Natural killer cell (primary cell): ENCODE data around the gene LIMK2. TPM values are rescaled to one million over a fixed set of nuclear protein-coding genes. Genes with fewer than 3 reads are reported as not detected.

ENCODE experiments used
- ATAC-seq, 3 donors: fragments of 150-1000 bp in 2 of 3; fragments of 200-7000 bp in 1 of 3; cut with Tn5 transposase; 1 replicate in 1 of 3; 2 replicates in 2 of 3; pipeline ENCODE4 v1.10.0; 2021; ENCODE audit warnings: mild to moderate bottlenecking in 2 of 3, moderate library complexity in 2 of 3
- DNase-seq, 2 donors: peaks; one replicate each; pipeline versions ENCODE4 v3.0.0 to v3.0.0-alpha.2; 2013 to 2021; ENCODE audit warnings: mixed read lengths in 1 of 2
- H3K27ac ChIP-seq: one replicate; pipeline ENCODE4 v1.5.1; 2013; ENCODE audit warnings: mild to moderate bottlenecking, low read length
- H3K27me3 ChIP-seq: one replicate; pipeline ENCODE4 v1.6.1; 2013; ENCODE audit warnings: low read length; ENCODE audit not compliant: control insufficient read depth, insufficient read depth
- H3K36me3 ChIP-seq: one replicate; pipeline ENCODE4 v1.6.1; 2013; ENCODE audit warnings: low read length; ENCODE audit not compliant: control insufficient read depth, insufficient read depth
- H3K4me1 ChIP-seq: one replicate; pipeline ENCODE4 v1.6.1; 2013; ENCODE audit warnings: low read length; ENCODE audit not compliant: control insufficient read depth, insufficient read depth
- H3K4me3 ChIP-seq: one replicate; pipeline ENCODE4 v1.5.1; 2013; ENCODE audit warnings: low read length
- H3K9me3 ChIP-seq: one replicate; pipeline ENCODE4 v1.6.1; 2013; ENCODE audit warnings: low read length; ENCODE audit not compliant: control insufficient read depth, insufficient read depth
- H3K27ac Mint-ChIP-seq, 2 donors: one replicate each; pipeline ENCODE4 v1.8.0; 2022; ENCODE audit warnings: mild to moderate bottlenecking in 2 of 2, mixed read lengths in 2 of 2, moderate library complexity in 1 of 2
- H3K27me3 Mint-ChIP-seq, 2 donors: one replicate each; pipeline ENCODE4 v1.8.0; 2022; ENCODE audit warnings: low read depth in 2 of 2, mixed read lengths in 2 of 2
- H3K36me3 Mint-ChIP-seq: one replicate; pipeline ENCODE4 v1.8.0; 2022; ENCODE audit warnings: mixed read lengths
- H3K4me1 Mint-ChIP-seq, 2 donors: one replicate each; pipeline ENCODE4 v1.8.0; 2022; ENCODE audit warnings: mixed read lengths in 2 of 2
- H3K4me3 Mint-ChIP-seq: one replicate; pipeline ENCODE4 v1.8.0; 2022; ENCODE audit warnings: mild to moderate bottlenecking, moderate library complexity, mixed read lengths
- H3K9me3 Mint-ChIP-seq, 2 donors: one replicate each; pipeline ENCODE4 v1.8.0; 2022; ENCODE audit warnings: mixed read lengths in 2 of 2
- WGBS: methylation state at CpG from one replicate; pipeline ENCODE4 v1.1.7; 2013; ENCODE audit warnings: missing lambda C conversion rate; ENCODE audit not compliant: insufficient coverage; 5-methylcytosine and 5-hydroxymethylcytosine counted together
- intact Hi-C: fragments of 100-400 bp; cut with micrococcal nuclease; formaldehyde crosslinking; loops from one replicate; pipeline ENCODE4 v1.14.2; 2022
- total RNA-seq, 4 donors: library from RNA; stranded (reverse); fragments of 120-200 nt in 1 of 4; gene quantifications; one replicate each; pipeline versions ENCODE4 v1.2.3 to v1.2.4, GENCODE V29; 2013 to 2022
- TF ChIP-seq, protein P1 (sequence below): fragments of 200-600 bp; IDR thresholded peaks from one replicate; pipeline ENCODE4 v1.8.0; 2022; ENCODE audit warnings: antibody characterized with exemption

Gene LIMK2
- total RNA-seq, 3 donors from 2014 or later (not counting 1 experiment from before 2014, with no cell fraction given): 17.2 to 28.6 (median 19.1) TPM

- no peak overlapping the region for H3K4me3 Mint-ChIP-seq
- Histone ChIP-seq H3K4me1 (no peaks in the 10 kb centered on the region), H3K27ac (no peak overlapping the region), H3K9me3 (no peaks in the 10 kb centered on the region), H3K4me3 (no peak overlapping the region), H3K27me3 (no peaks in the 10 kb centered on the region), H3K36me3 (peaks cover 49% of the 10 kb centered on the region)
- DNase-seq: peak in 1 of 2 donors; percentile 36
- peak overlapping the region in 1 of 2 donors; percentile 5 for H3K27ac Mint-ChIP-seq
- H3K36me3 Mint-ChIP-seq: no peaks in the 10 kb centered on the region
- H3K27me3 Mint-ChIP-seq: no peaks in the 10 kb centered on the region
- H3K4me1 Mint-ChIP-seq: no peaks in the 10 kb centered on the region
- ATAC-seq: no peak
- intact Hi-C loops: no loop called here
- TF ChIP-seq, protein P1, sequence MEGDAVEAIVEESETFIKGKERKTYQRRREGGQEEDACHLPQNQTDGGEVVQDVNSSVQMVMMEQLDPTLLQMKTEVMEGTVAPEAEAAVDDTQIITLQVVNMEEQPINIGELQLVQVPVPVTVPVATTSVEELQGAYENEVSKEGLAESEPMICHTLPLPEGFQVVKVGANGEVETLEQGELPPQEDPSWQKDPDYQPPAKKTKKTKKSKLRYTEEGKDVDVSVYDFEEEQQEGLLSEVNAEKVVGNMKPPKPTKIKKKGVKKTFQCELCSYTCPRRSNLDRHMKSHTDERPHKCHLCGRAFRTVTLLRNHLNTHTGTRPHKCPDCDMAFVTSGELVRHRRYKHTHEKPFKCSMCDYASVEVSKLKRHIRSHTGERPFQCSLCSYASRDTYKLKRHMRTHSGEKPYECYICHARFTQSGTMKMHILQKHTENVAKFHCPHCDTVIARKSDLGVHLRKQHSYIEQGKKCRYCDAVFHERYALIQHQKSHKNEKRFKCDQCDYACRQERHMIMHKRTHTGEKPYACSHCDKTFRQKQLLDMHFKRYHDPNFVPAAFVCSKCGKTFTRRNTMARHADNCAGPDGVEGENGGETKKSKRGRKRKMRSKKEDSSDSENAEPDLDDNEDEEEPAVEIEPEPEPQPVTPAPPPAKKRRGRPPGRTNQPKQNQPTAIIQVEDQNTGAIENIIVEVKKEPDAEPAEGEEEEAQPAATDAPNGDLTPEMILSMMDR: no peak
- WGBS: 88% methylated on average over 8 of the region's 8 CpGs
- H3K9me3 Mint-ChIP-seq: no peaks in the 10 kb centered on the region
Measured at GRCh38 chr22:31323578-31324550, 111.8 kb downstream of the LIMK2 start.

DNA sequence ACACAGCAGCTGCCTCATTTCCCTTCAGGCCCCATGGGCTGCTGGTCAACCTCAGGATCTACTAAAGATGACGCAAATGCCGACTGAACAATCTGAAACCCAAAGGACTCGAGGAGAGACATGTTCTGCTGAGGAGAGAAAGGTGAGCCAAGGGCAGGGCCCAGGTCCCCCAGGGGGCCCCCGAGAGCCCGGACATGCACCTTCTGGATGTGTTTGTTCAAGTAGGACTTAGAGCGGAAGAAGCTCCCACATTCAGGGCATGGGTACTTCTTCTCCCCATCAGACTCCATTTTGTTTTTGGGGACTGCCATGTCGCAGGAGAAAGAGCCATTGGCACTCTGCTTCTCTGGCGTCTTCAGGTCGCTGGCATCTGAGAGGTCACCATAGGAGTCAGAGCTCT lies 114.8 kb downstream of the LIMK2 start:
- H3K27me3 ChIP-seq: no peaks in the 10 kb centered on the region
- H3K36me3 Mint-ChIP-seq: no peaks in the 10 kb centered on the region
- intact Hi-C loops: no loop called here
- 96% methylated on average over 9 of the region's 9 CpGs for WGBS
- H3K4me1 Mint-ChIP-seq: no peaks in the 10 kb centered on the region
- peaks cover 75% of the 10 kb centered on the region for H3K36me3 ChIP-seq
- H3K4me3 Mint-ChIP-seq: no peak overlapping the region
- no peaks in the 10 kb centered on the region for H3K9me3 Mint-ChIP-seq
- no peak overlapping the region for H3K4me3 ChIP-seq
- H3K27ac ChIP-seq: no peak overlapping the region
- H3K9me3 ChIP-seq: no peaks in the 10 kb centered on the region
- DNase-seq (no peak), ATAC-seq (no peak)
- no peaks in the 10 kb centered on the region for H3K4me1 ChIP-seq
- TF ChIP-seq, protein P1: no peak
- H3K27ac Mint-ChIP-seq: no peak overlapping the region
- no peaks in the 10 kb centered on the region for H3K27me3 Mint-ChIP-seq

DNA sequence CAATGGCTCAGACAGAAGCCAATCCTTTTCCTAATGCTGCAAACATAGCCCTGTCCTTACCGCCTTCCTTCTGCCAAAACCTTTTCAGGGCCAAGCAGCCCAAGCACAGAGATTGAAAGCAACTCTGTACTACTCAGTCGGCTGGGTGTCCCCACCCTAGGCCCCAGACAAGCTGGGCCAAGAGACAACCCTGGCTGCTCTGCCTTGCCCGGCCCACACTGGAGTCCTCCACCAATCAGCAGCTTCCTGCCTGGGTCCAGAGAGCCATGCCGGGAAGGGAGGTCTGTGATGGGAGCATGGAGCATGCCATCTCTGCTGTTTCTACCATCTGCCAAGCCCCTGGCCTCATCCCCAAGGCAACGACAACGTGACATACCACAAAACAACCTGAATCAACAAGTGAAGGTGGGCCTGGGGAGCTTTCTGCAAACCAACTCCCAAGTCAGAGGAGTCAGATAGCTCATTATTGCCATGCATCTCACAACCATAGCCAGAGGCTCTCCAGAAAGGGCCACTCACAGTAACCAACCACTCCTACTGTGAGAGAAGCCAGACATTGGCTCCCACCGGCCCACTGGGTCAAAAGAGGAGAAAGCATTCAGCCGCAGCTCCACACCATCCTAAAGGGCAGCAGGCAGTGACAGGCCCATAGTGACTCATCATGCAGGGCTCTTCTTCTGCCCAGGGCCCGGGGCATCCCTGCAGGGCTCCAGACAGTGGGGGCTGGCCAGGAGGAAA lies 115.9 kb downstream of the LIMK2 start:
- H3K9me3 ChIP-seq: no peaks in the 10 kb centered on the region
- H3K27ac Mint-ChIP-seq: no peak overlapping the region
- H3K36me3 ChIP-seq: peaks cover 83% of the 10 kb centered on the region
- 96% methylated on average over 9 of the region's 9 CpGs for WGBS
- no peaks in the 10 kb centered on the region for H3K27me3 Mint-ChIP-seq
- intact Hi-C loops: no loop called here
- no peak overlapping the region for H3K27ac ChIP-seq
- ATAC-seq (no peak), DNase-seq (no peak)
- H3K27me3 ChIP-seq: no peaks in the 10 kb centered on the region
- H3K9me3 Mint-ChIP-seq: no peaks in the 10 kb centered on the region
- no peak overlapping the region for H3K4me3 Mint-ChIP-seq
- H3K4me3 ChIP-seq: no peak overlapping the region
- H3K4me1 Mint-ChIP-seq: peaks cover 4% of the 10 kb centered on the region in 2 donors
- TF ChIP-seq, protein P1: no peak
- no peaks in the 10 kb centered on the region for H3K4me1 ChIP-seq
- H3K36me3 Mint-ChIP-seq: peaks cover 4% of the 10 kb centered on the region
